ENCODE results near the gene FAM50A.

The FAM50A gene

DNA sequence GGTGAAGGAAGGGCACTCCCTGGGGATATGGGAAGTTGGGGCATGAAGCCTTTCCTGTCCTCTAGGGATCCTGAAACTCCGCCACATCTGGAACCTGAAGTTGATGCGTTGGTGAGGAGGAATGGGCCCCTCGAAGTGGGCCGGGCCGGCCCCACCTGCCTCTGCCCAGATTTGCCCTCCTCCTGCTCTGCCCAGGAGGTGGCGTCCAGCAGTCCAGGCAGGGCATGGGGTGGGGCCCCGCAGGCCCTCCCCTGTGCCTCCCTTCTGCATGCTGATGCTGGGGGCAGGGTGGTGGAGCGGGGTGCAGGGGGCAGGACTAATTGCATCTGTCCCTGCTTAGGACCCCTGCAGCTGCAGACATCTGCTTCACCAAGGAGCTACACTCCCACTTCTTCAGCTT, 30.8 kb upstream of the FAM50A start:
- no peak for DNase-seq (ENCODE audit: low read depth in 2 of 2)

DNA sequence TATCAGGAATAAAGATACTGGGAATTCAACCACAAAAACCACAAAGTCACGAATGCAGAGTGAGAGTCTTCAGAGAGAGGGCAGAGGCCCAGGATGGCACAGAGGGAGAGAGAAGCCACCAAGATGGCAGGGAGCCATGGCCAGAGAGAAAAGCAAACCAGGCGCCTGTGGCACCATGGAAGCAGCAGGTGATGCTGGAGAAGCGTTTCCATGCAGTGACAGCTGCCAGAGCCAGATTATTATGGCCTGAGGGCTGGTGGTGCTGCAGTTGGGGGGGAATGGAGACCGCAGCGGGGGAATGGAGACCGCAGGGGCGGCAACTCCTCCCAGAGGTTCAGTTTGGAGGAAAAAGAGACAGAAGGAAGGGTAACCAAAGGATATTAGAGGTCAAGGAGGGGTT, 26.8 kb upstream of the FAM50A start:
- no peak for DNase-seq (ENCODE audit: low read depth in 2 of 2)

DNA sequence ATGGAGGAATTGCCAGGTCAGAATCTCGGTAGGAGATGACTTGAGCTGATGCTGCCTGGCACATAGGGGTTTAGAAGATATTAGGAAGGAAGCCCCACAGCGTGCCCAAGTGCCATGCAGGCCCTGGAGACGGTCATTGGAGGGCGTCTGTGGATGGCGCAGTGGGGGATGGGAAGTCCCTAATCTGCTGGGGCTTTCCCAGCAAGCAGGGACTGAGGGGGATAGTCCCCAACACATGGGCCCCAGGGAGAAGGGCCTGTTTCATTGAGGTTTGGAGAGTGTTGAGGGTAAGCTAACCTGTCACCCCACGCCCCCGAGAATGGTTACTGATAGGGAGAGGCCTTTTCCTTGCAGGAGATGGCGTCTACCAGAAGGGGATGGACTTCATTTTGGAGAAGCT, 24.8 kb upstream of the FAM50A start:
- no peak for DNase-seq (ENCODE audit: low read depth in 2 of 2)

DNA sequence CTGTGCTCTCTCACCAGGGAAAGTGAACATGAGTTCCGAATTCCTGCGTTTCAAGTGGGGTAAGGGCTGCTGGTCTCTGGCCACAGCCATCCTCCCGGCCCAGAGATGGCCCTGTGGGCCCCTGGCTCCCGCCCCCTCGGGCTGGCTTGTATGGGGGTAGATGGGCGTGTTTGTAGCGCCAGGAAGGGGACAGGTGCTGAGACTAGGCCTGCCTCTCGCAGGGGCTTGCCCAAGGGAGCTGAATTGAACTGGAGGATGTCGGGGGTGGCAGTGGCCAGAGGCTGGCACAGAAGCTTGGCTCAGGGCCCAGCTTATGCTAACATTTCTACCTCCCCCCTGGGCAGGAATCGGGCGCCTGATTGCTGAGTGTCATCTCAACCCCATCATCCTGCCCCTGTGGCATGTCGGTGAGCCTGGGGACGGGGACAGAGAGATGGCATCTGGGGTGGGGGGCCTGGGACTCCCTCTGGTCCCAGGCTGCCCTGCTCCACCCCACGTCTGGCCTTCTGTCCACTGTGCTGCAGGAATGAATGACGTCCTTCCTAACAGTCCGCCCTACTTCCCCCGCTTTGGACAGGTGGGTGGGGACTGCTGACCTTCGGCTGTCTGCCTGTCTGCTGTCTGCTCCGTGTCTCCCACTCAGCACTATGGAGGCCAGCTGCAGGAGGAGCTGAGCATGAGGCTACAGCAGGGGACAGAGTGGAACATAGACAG, 24.1 kb upstream of the FAM50A start:
- DNase-seq (ENCODE audit: low read depth in 2 of 2), result no peak

DNA sequence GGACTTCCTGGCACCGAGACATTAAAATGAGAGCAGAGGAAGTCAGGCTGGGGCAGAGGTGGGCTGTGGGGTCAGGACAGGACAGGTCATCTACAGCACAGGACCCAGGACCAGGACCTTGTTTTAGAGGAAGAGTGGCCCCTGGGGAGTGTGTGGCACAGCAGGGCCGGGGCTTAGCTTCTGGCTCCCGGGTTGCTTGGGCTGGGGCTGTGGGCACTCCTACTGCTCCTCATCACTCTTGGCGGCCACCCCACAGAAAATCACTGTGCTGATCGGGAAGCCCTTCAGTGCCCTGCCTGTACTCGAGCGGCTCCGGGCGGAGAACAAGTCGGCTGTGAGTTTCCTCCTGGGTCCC, 23.6 kb upstream of the FAM50A start:
- DNase-seq (ENCODE audit: low read depth in 2 of 2), result no peak

DNA sequence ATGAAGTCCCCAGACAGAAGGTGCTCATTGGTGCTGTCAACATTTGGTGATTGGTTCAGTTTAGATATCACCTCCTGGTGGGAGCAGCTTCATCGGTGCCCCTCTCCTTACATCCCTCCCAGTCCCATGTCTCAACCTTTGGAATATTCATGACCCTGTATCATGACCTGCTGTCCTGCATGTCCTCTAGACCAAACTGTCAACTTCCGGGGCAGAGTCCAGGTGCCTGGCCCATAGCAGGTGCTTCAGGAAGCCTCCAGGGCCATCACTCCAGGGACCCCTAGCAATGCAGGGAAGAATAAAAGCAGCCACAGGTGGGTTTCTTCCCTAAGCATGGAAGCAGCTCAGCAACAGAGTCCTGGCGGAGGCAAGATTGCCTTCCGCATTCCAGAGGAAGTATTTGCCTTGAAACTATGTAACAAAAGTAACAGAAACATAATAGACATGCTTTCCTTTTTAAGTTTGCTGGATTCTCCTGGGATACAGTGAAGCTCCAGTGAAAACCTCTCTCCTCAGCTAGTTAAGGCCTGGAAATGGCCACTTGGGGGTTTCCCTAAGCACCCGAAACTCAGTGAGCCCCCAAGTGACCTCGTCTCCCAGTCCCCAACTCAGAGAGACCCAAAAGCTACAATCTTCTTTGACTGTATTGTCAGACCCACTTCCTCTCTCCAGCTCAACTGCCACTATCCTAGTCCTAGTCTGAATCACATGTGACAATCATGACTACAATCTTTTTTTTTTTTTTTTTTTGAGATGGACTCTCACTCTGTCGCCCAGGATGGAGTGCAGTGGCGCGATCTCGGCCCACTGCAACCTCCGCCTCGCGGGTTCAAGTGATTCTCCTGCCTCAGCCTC, 16.8 kb upstream of the FAM50A start:
- DNase-seq (ENCODE audit: low read depth in 2 of 2), result no peak

DNA sequence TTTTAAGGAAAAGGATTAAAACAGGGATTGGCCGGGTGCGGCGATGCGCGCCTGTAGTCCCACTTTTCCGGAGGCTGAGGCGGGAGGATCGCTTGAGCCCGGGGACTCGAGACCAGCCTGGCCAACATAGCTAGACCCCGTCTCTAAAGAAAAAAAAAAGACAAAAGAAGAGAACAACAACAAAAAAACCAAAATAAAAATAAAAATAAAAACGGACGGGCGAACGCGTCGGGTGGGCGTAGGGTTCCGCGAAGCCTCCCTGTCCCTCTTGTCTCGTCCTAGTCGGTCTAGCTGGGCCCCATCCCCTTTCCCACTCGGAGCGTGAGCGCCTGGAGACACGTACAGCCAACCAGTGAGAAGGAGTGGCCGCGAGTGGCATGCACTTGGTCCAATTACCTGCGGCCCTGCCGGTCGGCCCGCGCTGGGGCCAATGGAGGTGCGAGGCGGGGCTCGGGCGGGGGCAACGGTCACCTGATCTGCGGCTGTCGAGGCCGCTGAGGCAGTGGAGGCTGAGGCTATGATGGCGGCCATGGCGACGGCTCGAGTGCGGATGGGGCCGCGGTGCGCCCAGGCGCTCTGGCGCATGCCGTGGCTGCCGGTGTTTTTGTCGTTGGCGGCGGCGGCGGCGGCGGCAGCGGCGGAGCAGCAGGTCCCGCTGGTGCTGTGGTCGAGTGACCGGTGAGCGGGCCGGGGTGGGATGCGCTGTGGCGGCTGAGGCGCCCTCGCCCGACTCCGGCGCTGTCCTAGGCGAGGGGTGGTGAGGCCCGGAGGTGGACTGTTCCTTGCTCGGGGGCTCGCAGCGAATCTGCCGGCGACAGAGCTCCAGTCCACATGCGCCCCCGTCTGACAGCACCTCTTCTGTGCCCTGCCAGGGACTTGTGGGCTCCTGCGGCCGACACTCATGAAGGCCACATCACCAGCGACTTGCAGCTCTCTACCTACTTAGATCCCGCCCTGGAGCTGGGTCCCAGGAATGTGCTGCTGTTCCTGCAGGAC, 15.5 kb upstream of the FAM50A start, which contains the start of gene ATP6AP1:
Gene ATP6AP1 (plus strand): TSS at position 502 of the 996 bp plus-strand sequence. CDS start 16 bp downstream, at position 518.
- DNase-seq (ENCODE audit: low read depth in 2 of 2), result peak; percentile 85

DNA sequence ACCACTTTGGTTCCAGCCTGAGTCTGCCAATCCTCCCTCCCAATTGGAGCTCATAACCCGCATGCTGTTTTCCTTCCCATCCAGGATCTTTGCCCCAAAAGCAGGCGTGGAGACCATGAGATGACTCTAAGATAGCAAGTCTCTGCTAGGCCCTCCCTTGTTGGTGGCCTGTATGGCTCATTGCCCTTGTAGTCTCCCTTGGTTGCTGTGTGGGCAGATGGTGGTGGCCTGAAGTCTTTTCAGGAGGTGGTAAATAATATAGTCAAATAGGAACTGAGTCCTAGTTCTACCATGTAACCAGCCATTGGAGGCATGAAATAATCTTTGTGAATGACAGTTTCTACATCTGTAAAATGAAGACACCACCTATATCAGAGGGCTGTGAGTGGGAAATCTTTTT, 14.2 kb upstream of the FAM50A start:
- no peak for DNase-seq (ENCODE audit: low read depth in 2 of 2)

DNA sequence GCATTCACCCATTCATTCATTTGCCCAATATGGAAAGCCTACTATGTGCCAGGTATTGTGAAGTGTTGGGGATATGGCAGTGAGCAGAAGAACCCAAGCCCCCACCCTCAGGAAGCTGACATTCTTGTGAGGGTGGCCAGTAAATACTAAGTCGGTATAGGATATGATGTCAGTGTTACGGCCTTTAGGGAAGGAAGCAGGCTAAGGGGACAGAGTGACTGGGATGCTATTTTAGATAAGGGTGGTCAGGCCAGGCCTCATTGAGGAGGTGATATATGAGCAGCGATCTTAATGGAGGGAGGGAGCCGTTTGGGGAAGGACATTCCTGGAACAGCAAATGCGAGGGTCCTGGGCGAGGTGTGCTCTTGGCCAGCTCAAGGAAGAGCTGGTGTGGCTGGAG, 13.5 kb upstream of the FAM50A start:
- DNase-seq (ENCODE audit: low read depth in 2 of 2), result no peak

DNA sequence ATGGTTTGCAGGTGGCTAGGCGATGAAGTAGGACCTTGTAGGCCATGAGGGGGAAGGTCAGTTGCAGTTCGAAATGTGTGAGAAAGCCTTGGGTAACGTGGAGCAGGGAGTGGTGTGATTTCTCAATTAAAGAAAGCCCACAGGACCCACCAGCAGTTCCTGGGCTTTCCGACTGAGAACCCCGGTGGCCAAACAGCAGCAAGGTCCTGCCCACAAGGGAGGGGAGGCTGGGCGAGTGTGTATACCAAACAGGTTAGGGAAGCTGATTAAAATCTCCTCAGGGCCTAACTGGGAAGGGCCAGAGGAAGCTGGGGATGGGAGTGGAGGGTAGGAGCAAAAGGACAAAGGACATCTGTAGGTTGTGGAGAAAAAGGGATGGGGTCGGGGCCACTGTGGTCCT, 13.0 kb upstream of the FAM50A start:
- no peak for DNase-seq (ENCODE audit: low read depth in 2 of 2)

DNA sequence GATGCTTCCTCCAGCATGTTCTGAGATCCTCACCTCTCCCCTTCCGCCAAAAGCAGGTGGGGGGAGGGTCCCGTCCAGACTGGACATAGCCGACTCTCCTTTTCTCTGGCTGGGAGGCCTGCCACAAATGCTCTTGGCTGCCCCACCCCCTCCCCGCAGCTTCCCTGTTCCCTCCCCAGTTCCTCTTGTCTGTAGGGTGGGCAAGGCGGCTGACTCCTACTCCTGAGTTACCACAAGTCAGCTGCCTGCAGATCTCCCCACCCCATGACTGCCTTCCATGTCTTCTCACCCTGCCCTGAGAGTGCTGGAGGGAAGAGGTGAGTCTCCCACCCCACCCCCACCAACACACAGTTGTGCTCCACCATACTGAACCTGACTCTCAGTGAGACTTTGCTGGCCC, 12.6 kb upstream of the FAM50A start:
- DNase-seq (ENCODE audit: low read depth in 2 of 2), result no peak

DNA sequence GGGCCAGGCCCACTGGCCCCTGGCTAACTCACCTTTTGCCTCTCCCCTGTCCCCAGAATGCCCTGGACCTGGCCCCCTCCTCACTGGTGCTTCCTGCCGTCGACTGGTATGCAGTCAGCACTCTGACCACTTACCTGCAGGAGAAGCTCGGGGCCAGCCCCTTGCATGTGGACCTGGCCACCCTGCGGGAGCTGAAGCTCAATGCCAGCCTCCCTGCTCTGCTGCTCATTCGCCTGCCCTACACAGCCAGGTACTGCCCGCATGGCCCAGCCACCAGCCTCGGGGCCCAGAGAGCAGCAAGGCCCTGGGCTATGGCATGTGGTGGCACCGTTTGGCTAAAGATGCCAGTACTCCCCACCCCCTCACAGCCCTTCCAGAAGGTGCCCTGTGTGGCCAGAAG, 11.7 kb upstream of the FAM50A start:
- no peak for DNase-seq (ENCODE audit: low read depth in 2 of 2)

DNA sequence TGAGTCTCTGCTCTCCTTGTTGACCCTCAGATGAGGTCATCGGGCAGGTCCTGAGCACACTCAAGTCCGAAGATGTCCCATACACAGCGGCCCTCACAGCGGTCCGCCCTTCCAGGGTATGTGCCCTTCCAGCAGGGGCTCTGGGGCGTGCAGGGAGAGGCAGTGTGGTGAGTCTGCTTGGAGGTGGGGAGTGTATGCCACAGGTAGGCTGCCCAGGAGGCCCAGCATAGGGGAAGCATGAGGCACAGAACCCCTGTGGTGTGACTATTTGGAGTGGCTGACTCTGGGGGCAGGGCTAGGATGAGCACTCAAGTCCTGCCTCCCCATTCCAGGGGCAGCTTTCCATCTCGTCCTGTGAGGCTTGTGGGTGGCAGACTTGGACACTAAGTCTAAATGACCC, 10.3 kb upstream of the FAM50A start:
- DNase-seq (ENCODE audit: low read depth in 2 of 2), result no peak

DNA sequence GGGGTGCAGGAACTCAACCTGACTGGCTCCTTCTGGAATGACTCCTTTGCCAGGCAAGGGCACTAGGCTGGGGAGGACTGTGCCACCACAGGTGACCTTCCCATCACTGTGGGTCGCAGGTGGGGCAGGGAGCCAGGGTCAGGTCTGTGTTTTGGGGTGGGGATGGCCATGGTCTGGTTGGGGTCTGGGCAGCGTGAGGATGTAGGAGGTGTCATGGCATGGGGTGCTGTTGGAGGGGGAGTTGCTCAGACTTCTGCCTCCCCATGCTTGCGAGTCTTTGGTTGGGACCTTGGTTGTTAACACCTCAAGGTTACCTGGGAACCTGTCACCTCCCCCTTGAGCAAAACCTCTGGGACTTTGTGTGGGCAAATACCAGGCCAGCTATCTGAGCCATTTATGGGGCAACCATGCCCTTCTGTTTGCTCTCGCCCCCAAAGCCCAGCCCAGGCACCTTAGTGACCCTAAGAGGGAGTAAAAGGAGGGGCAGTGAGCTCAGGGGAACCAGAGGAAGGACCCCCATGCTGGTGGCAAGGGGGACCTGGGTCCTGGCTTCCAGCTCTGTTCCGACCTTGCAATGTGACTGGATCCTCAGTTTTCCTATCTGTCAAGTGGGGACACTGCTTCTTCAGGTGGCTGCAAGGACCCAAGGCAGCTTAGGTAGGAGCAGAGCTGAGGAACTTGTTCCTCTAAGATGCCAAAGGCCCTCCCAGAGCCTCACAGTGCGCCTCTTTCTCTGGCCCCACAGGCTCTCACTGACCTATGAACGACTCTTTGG, 9.4 kb upstream of the FAM50A start:
- no peak for DNase-seq (ENCODE audit: low read depth in 2 of 2)

DNA sequence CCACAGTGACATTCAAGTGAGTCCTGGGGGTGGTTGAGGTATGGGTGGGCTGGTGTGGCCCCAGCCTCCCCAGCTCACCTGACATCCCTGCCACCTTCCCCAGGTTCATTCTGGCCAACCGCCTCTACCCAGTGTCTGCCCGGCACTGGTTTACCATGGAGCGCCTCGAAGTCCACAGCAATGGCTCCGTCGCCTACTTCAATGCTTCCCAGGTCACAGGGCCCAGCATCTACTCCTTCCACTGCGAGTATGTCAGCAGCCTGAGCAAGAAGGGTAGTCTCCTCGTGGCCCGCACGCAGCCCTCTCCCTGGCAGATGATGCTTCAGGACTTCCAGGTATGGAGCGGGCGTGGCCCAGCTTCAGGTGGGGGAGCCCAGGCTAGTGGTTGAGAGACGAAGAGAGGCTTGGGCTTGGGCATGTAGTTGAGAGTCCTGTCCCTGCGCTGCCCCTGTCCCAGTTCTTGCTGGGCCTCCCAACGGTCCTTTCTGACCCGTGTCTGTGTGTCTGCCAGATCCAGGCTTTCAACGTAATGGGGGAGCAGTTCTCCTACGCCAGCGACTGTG, 8.7 kb upstream of the FAM50A start:
- DNase-seq (ENCODE audit: low read depth in 2 of 2), result no peak

DNA sequence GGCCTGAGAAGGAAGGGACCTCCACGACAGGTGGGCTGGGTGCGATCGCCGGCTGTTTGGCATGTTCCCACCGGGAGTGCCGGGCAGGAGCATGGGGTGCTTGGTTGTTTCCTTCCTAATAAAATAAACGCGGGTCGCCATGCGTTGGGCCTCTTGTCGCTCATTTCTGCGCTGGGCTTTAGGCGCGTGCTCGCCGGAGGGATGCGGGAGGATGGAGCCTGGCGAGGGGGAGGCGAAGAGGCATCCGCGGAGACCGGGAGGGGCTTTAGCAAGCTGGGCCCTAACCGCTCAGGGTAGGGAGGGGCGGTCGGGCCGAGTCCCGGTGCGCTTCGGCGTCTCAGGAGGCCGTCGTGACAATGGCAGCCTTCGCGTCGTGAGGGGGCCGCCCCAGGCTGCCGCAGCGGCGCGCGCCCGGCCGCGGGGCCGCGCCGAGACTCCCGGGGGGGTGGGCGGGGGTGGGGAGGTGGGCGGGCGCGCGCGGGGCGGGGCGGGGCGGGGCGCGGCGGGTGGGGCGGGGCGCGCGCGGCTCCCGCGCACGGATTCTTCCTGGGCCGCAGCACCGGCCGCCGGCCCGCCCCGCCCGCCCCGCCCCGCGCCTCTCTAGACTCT, 7.5 kb upstream of the FAM50A start:
- no peak for DNase-seq (ENCODE audit: low read depth in 2 of 2)

DNA sequence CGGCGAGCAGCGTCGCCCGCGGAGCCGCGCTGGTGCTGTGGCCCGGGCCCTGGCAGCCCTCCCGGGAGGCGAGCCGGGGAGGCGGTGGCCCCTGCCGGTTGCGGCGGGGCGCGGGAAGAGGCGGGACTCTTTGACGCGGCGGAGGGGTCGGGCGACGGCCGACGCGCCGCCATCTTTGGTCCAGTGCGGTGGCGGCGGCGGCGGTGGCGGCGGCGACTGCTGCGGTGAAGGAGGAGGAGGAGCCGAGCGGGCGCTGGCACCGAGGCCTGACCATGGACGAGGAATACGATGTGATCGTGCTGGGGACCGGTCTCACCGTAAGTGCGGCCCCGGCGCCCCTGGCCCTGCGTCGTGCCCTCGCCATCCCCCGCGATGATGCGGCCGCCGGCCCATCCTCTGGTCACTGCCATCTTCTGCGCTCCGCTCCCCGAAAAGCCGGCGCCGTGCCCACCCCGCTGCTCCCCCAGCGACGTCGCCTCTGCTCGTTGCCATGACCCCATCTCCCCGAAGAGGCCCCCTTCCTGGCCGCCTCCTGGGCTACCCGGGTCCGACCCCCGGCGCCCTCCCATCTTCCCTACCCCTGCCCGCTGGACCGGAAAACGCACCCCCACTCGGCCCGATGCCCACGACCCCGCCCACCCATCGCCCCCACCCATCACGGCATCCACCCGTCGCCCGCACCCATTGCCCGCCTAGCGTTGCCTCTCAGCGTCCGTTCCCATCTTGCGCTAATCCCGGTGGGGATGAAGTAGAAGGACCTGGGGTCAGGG, 6.8 kb upstream of the FAM50A start, which contains the start of gene GDI1:
Gene GDI1 (plus strand): TSS at position 172 of the 770 bp plus-strand sequence. CDS start 101 bp downstream, at position 273.
- DNase-seq (ENCODE audit: low read depth in 2 of 2), result peak; percentile 23 to 40

DNA sequence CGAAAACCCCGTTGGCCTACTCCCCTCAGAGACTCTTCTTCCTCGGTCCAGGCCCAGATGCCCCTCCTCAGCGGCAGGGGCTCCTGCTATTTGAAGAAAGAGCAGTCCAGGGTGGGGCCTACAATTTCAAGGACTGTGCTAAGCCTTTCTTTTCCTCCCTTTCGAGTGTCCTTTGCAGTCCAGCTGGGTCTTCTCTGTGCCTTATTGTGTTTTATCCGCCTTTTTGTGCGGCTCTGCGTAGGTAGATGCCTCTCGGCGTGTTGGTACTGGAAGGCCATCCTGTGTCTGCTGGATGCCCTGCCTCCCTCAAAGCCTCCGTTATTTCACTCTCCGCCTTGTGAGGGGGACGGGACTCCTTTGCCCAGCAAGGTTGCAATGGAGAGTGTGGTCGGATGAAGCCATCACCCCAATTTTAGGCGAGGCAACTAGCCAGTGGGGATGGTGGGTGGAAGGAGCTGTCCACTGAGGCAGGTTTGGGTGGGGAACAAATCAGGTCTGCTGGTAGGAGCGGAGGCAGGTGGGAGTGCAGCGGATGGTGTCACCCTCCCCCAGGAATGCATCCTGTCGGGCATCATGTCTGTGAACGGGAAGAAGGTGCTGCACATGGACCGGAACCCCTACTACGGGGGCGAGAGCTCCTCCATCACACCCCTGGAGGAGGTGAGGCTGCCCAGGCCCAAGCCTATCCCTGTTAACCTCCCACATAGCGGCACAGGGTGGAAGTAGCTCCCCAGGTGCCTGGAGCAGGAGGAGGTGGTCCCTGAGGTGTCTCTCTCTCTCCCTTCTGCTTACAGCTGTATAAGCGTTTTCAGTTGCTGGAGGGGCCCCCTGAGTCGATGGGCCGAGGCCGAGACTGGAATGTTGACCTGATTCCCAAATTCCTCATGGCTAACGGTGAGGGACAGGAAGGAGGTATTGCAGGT, 5.7 kb upstream of the FAM50A start:
- DNase-seq (ENCODE audit: low read depth in 2 of 2), result no peak
